IPS-18c (cell line): ENCODE data around the gene NUP205.
"Not testable (repeated sequence)": the region's sequence is repeated elsewhere in the genome, so short reads cannot be mapped to it uniquely, and the experiment has no call there.

ENCODE experiments used
- H3K4me3 ChIP-seq: 2 replicates; pipeline ENCODE4 v1.7.0; 2013; ENCODE audit warnings: low read depth, mild to moderate bottlenecking, low read length, moderate library complexity; ENCODE audit not compliant: insufficient read depth
- H3K9me3 ChIP-seq: one replicate; pipeline ENCODE4 v1.6.1; 2013; ENCODE audit warnings: mild to moderate bottlenecking, low read length, moderate library complexity; ENCODE audit not compliant: control insufficient read depth, insufficient read depth

NUP205 gene

GRCh38 chr7:135645296-135645904, 87.7 kb downstream of the NUP205 start:
- Histone ChIP-seq H3K4me3 (no peak overlapping the region), H3K9me3 (no peaks in the 10 kb centered on the region)

GRCh38 chr7:135647755-135648154, 90.0 kb downstream of the NUP205 start:
- Histone ChIP-seq H3K9me3 (no peaks in the 10 kb centered on the region), H3K4me3 (no peak overlapping the region)

- no peaks in the 10 kb centered on the region for H3K9me3 ChIP-seq
Observed at GRCh38 chr7:135648235-135648634, 90.5 kb downstream of the NUP205 start.

GRCh38 chr7:135650831-135651573, 93.3 kb downstream of the NUP205 start:
- Histone ChIP-seq H3K4me3 (no peak overlapping the region), H3K9me3 (no peaks in the 10 kb centered on the region)

More at GRCh38 chr7:135648235-135648634, 90.5 kb downstream of the NUP205 start:
- H3K4me3 ChIP-seq: no peak overlapping the region

- H3K9me3 ChIP-seq: no peaks in the 10 kb centered on the region
- no peak overlapping the region for H3K4me3 ChIP-seq
Observed at GRCh38 chr7:135653340-135654080, 95.8 kb downstream of the NUP205 start.

GRCh38 chr7:135658564-135658963, 100.8 kb downstream of the NUP205 start:
- H3K4me3 ChIP-seq: no peak overlapping the region
- H3K9me3 ChIP-seq: no peaks in the 10 kb centered on the region

GRCh38 chr7:135659159-135659846, 101.6 kb downstream of the NUP205 start:
- no peaks in the 10 kb centered on the region for H3K9me3 ChIP-seq
- no peak overlapping the region for H3K4me3 ChIP-seq

- Histone ChIP-seq H3K4me3 (peak overlapping the region; percentile 42), H3K9me3 (no peaks in the 10 kb centered on the region)
Observed at GRCh38 chr7:135661311-135662122, 103.8 kb downstream of the NUP205 start.

- Histone ChIP-seq H3K4me3 (peak overlapping the region; percentile 42), H3K9me3 (no peaks in the 10 kb centered on the region)
Observed at GRCh38 chr7:135662123-135662372, 104.3 kb downstream of the NUP205 start.

- Histone ChIP-seq H3K9me3 (no peaks in the 10 kb centered on the region), H3K4me3 (peak within 1 kb of the TSS; percentile 99)
Observed at GRCh38 chr7:135662373-135663114, 104.8 kb downstream of the NUP205 start, which contains the start of gene STMP1. Gene STMP1, plus strand, starts transcription at chr7:135662514.

- H3K9me3 ChIP-seq: no peaks in the 10 kb centered on the region
- H3K4me3 ChIP-seq: no peak overlapping the region
Observed at GRCh38 chr7:135664046-135664589, 106.4 kb downstream of the NUP205 start.

- H3K9me3 ChIP-seq: no peaks in the 10 kb centered on the region
Observed at GRCh38 chr7:135665042-135665441, 107.3 kb downstream of the NUP205 start.

GRCh38 chr7:135666156-135666555, 108.4 kb downstream of the NUP205 start:
- H3K9me3 ChIP-seq: no peaks in the 10 kb centered on the region
- H3K4me3 ChIP-seq: no peak overlapping the region

More at GRCh38 chr7:135665042-135665441, 107.3 kb downstream of the NUP205 start:
- H3K4me3 ChIP-seq: no peak overlapping the region

GRCh38 chr7:135666846-135667245, 109.1 kb downstream of the NUP205 start:
- H3K9me3 ChIP-seq: no peaks in the 10 kb centered on the region
- H3K4me3 ChIP-seq: no peak overlapping the region

GRCh38 chr7:135667626-135668025, 109.9 kb downstream of the NUP205 start:
- H3K9me3 ChIP-seq: not testable (repeated sequence)

GRCh38 chr7:135668852-135669395, 111.2 kb downstream of the NUP205 start:
- not testable (repeated sequence) for H3K9me3 ChIP-seq, H3K4me3 ChIP-seq

More at GRCh38 chr7:135667626-135668025, 109.9 kb downstream of the NUP205 start:
- not testable (repeated sequence) for H3K4me3 ChIP-seq
